ENCODE results near the gene C3orf62. TPM values are rescaled to one million over a fixed set of nuclear protein-coding genes. Genes with fewer than 3 reads are reported as not detected.
A peak's percentile ranks its signal among the peaks of the same experiment; 100 is the strongest.
"Not testable (repeated sequence)": the region's sequence is repeated elsewhere in the genome, so short reads cannot be mapped to it uniquely, and the experiment has no call there.

C3orf62 gene
- total RNA-seq, 1 donor from 2014 or later: 4.6 TPM

- no peaks in the 10 kb centered on the region for H3K36me3 Mint-ChIP-seq (ENCODE audit: low read depth)
- H3K4me3 Mint-ChIP-seq (ENCODE audit: unreplicated experiment): no peak overlapping the region
- no peak overlapping the region for H3K27ac Mint-ChIP-seq (ENCODE audit: unreplicated experiment)
- no peaks in the 10 kb centered on the region for H3K27me3 Mint-ChIP-seq (ENCODE audit: low read depth)
- TF ChIP-seq, protein P1, sequence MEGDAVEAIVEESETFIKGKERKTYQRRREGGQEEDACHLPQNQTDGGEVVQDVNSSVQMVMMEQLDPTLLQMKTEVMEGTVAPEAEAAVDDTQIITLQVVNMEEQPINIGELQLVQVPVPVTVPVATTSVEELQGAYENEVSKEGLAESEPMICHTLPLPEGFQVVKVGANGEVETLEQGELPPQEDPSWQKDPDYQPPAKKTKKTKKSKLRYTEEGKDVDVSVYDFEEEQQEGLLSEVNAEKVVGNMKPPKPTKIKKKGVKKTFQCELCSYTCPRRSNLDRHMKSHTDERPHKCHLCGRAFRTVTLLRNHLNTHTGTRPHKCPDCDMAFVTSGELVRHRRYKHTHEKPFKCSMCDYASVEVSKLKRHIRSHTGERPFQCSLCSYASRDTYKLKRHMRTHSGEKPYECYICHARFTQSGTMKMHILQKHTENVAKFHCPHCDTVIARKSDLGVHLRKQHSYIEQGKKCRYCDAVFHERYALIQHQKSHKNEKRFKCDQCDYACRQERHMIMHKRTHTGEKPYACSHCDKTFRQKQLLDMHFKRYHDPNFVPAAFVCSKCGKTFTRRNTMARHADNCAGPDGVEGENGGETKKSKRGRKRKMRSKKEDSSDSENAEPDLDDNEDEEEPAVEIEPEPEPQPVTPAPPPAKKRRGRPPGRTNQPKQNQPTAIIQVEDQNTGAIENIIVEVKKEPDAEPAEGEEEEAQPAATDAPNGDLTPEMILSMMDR (IDR thresholded peaks at IDR 0.05): no peak
- H3K4me1 Mint-ChIP-seq (ENCODE audit: low read depth): no peaks in the 10 kb centered on the region
- H3K9me3 Mint-ChIP-seq (ENCODE audit: low read depth): no peaks in the 10 kb centered on the region
- DNase-seq (ENCODE audit: low spot score): no peak
Observed at GRCh38 chr3:49248840-49249227, 28.2 kb downstream of the C3orf62 start.

GRCh38 chr3:49244581-49245205, 32.3 kb downstream of the C3orf62 start:
- Mint-ChIP-seq H3K9me3 (ENCODE audit: low read depth) (no peaks in the 10 kb centered on the region), H3K4me1 (ENCODE audit: low read depth) (no peaks in the 10 kb centered on the region), H3K27ac (ENCODE audit: unreplicated experiment) (no peak overlapping the region), H3K36me3 (ENCODE audit: low read depth) (no peaks in the 10 kb centered on the region), H3K4me3 (ENCODE audit: unreplicated experiment) (no peak overlapping the region), H3K27me3 (ENCODE audit: low read depth) (peaks cover 2% of the 10 kb centered on the region)
- TF ChIP-seq, protein P1 (IDR thresholded peaks at IDR 0.05): no peak
- DNase-seq (ENCODE audit: low spot score): no peak

DNA sequence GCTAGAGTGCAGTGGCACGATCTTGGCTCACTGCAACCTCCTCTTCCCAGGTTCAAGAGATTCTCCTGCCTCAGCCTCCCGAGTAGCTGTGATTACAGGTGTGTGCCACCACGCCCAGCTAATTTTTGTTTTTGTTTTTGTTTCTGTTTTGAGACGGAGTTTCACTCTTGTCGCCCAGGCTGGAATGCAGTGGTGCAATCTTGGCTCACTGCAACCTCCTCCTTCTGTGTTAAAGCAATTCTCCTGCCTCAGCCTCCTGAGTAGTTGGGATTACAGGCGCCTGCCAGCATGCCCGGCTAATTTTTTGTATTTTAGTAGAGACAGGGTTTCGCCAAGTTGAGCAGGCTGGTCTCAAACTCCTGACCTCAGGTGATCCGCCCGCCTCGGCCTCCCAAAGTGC, 36.9 kb downstream of the C3orf62 start:
- DNase-seq (ENCODE audit: low spot score); H3K9me3 Mint-ChIP-seq (ENCODE audit: low read depth); H3K36me3 Mint-ChIP-seq (ENCODE audit: low read depth); H3K27ac Mint-ChIP-seq (ENCODE audit: unreplicated experiment); H3K27me3 Mint-ChIP-seq (ENCODE audit: low read depth); H3K4me1 Mint-ChIP-seq (ENCODE audit: low read depth); H3K4me3 Mint-ChIP-seq (ENCODE audit: unreplicated experiment): not testable (repeated sequence)

- Mint-ChIP-seq H3K27me3 (ENCODE audit: low read depth) (peaks cover 2% of the 10 kb centered on the region), H3K4me3 (ENCODE audit: unreplicated experiment) (no peak overlapping the region), H3K27ac (ENCODE audit: unreplicated experiment) (peak overlapping the region; percentile 77), H3K9me3 (ENCODE audit: low read depth) (peaks cover 12% of the 10 kb centered on the region), H3K4me1 (ENCODE audit: low read depth) (peaks cover 6% of the 10 kb centered on the region), H3K36me3 (ENCODE audit: low read depth) (peaks cover 3% of the 10 kb centered on the region)
- DNase-seq (ENCODE audit: low spot score): no peak
- TF ChIP-seq, protein P1 (IDR thresholded peaks at IDR 0.05): no peak
Observed at GRCh38 chr3:49238274-49239127, 38.5 kb downstream of the C3orf62 start.

- H3K4me1 Mint-ChIP-seq (ENCODE audit: low read depth): peaks cover 6% of the 10 kb centered on the region
- H3K27ac Mint-ChIP-seq (ENCODE audit: unreplicated experiment): no peak overlapping the region
- H3K9me3 Mint-ChIP-seq (ENCODE audit: low read depth): peaks cover 24% of the 10 kb centered on the region
- DNase-seq (ENCODE audit: low spot score): no peak
- TF ChIP-seq, protein P1 (IDR thresholded peaks at IDR 0.05): no peak
- H3K27me3 Mint-ChIP-seq (ENCODE audit: low read depth): peaks cover 4% of the 10 kb centered on the region
- no peak overlapping the region for H3K4me3 Mint-ChIP-seq (ENCODE audit: unreplicated experiment)
- H3K36me3 Mint-ChIP-seq (ENCODE audit: low read depth): peaks cover 7% of the 10 kb centered on the region
Observed at GRCh38 chr3:49237344-49237743, 39.7 kb downstream of the C3orf62 start.

All from chondrocyte (in vitro differentiated cells).